Stimulated activated CD8-positive, alpha-beta memory T cell treated with anti-CD3 and anti-CD28 coated beads, Interleukin-7, amount 100 ng/mL, for 4 hours (primary cell): ENCODE results near the gene CDKL1.
A peak's percentile ranks its signal among the peaks of the same experiment; 100 is the strongest.

ENCODE experiments used
- DNase-seq, 2 donors: peaks; one replicate each; pipeline ENCODE4 v3.0.0-alpha.2; 2020; ENCODE audit warnings: low read depth in 2 of 2

Gene CDKL1

GRCh38 chr14:50396631-50397389 is at the start of gene CDKL1:
CDKL1 (minus strand) TSS chr14:50396881; CDS start chr14:50395868, 1,013 bp downstream.
- DNase-seq = peak; percentile 13 to 48

- no peak for DNase-seq
These were observed 37.8 kb upstream of the CDKL1 start for GRCh38 chr14:50434528-50434927.

DNA sequence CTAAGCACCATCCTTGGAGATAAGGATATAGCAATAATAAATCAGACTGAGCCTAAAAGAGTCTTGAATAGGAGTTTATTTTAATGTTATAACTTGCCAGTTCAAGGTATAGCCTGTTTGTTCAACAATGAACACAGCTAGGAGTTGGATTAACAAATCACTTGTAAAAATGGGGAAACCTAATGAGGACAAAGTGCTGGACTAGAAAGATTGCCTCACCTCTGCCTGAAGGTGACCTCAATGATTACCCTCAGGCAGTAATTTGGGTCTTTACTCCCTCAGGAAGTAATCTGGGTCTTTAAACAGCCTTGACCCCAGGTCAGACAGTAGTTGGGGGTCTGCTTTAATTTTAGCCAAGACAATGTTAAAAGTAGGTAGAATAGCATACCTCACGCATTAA is 35.5 kb upstream of the CDKL1 start:
- no peak for DNase-seq

DNA sequence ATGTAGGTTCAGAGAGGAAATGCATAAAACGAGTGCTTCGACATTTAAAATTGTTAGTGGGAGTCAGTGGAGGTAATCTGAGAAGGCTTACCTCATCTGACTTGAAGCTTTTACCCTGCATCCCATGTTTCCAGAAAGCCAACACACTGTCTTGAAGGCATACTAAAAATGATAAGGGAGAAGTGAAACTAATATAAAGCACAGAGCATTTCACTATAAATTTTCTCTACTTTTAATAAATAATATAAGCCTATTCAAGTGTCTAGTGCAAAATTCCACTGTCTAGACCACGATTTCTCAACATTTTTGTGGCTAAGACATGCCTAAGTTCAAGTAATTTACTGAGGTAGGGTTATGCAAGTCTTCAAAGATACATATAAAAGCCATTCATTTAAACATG is 29.1 kb upstream of the CDKL1 start:
- DNase-seq = no peak

- DNase-seq = no peak
These were observed 28.4 kb upstream of the CDKL1 start for GRCh38 chr14:50425105-50425504.

DNA sequence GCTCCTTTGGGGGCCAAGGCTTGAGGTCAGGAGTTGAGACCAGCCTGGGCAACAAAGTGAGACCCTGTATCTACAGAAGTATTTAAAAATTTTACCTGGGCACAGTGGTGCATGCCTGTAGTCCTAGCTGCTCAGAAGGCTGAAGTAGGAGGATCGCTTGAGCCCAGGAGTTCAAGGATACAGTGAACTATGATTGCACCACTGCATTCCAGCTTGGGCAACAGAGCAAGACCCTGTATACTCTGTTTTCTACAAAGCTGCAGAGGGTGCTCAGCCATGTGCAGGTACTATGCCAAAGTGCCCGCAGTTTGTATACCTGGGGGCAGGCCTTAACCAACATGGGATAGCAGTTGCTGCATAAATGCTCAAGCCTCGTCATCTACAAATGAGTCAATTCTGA is 26.8 kb upstream of the CDKL1 start:
- DNase-seq = no peak

DNA sequence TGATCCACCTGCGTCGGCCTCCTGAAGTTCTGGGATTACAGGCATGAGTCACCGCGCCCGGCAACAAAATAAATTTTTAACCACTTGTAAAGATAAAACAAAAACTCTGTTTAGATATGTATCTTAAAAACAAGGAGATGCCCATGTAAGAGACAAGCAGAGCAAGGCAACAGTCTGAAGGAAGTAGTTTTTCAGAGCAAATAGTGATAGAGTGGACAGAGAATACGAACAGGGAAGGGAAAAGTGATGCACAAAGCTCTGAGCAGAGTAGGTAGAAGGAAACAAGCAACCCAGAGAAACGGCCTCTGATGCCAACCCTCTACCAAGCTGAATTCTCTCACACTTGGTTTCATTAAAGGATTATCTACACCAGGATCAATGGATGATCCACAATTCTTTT is 24.8 kb upstream of the CDKL1 start:
- no peak for DNase-seq

- DNase-seq = no peak
These were observed 21.2 kb upstream of the CDKL1 start for GRCh38 chr14:50417853-50418252.

- DNase-seq = no peak
These were observed 14.2 kb upstream of the CDKL1 start for GRCh38 chr14:50410921-50411320.

GRCh38 chr14:50410071-50410470 is 13.4 kb upstream of the CDKL1 start:
- no peak for DNase-seq

DNA sequence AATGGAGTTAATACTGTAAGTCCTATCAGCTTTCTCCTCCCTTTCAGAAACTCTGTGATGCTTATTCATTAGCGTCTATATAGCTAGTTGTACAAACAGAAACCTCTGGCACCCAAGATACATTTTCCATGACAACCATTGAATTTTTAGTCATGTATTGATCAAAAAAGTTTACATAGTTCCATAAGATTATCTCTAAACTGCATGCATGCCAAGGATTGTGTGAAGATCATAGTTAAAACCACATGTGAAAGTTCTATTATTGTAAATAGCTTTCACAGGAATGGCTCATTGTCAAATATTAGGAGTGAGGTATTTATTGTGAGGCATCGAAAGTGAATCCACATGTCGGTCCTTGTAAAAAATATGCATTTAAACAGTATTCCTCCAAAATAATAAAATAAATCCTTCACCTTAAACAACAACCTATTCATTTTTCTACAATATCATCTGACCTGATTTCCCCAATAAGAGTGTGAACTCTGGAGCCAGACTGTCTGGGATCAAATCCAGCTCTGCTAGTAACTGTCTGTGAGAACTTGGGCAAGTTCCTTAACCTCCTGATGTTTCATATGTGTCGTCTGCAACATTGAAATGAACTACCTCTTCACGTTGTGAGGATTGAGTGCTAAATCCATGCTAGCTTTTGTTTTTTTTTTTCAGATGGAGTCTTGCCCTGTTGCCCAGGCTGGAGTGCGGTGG is 10.6 kb upstream of the CDKL1 start:
- no peak for DNase-seq

DNA sequence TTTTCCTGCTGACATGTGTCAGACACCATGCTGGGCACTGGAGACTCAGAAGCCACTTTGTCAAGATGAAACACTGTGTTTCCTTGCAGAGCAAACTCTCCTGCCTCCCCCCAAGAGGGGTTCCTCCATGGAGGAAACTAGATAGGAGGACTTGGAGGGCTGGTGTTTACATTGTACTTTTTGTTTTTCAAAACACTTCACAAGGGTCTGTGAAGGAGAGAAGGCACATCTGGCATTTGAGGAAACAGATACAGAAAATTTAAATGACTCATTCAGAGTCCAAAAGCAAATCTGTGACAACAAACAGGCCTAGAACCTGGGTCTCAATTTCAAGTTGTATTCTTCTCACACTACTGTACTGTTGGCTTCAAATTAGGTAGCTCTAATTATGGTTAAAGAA is 6.7 kb upstream of the CDKL1 start:
- DNase-seq = no peak

DNA sequence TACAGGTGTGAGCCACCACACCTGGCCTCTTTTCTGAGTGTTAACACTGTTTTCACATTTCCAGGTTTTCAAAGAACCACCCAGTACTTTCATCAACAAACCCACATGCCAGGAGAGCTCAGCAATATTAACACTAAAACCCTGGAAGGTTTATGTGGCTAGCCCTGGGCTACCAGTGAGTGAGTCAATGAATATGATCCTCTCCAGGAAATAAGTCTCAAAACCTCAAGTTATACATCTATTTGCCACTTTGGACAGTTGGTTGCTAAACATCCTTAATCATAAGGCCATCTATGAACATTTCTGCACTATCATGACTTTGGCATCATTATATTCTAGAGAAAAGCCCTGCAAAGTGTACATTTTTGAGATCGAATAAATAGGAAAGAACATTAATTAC is 6.3 kb upstream of the CDKL1 start:
- DNase-seq = no peak

GRCh38 chr14:50400461-50400860 is 3.8 kb upstream of the CDKL1 start:
- no peak for DNase-seq

GRCh38 chr14:50399251-50400032 is 2.8 kb upstream of the CDKL1 start:
- no peak for DNase-seq

DNA sequence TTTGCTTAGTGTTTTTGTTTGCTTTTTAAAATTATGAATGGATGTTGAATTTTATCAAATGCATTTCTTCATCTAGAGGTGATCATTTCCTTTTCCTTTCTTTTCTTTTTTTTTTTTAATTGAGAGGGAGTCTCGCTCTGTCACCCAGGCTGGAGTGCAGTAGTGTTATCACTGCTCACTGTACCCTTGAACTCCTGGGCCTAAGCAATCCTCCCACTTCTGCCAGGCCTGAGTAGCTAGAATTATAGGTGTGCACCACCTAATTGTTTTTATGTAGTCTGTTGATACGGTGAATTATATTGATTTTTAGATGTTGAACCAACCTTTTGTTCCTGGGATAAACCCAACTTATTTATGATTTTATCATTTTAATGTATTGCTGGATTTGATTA is 1.5 kb upstream of the CDKL1 start:
- DNase-seq = no peak

DNA sequence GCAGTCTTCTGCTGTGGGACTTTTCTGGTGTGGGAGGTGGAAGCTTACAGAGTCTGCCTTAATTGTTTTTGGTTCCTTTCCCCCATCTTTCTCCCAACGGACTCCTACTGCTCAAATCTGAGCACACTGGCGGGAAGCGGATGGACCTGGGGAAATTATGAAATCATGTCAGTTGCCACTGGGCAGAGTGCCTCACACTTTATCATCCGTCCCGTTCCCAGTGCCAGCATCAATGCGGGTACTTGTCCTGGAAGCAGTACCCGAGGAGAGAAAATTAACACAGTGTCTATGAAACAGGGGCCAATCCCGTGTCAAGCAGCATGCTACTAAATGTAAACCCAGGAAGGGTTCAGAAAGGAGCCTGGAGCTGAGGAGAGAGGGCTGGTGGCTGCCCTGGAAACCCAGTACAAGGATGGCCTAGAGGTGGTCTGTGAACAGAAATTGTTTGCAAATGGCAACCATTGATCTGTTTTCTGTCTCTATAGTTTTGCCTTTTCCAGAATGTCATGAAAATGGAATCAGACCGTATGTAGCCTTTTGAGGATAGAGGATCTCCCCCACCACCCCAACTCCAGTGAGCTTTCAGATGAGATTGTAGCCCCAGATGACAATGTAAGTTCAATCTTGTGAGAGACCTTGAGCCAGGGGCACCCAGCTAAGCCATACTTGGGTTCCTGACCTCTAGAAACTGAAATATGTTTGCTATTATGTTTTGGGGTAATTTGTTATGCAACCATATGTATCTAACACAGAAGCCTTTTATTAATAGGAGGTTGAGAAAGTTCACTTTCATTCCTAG is 908 bp upstream of the CDKL1 start:
- no peak for DNase-seq

DNA sequence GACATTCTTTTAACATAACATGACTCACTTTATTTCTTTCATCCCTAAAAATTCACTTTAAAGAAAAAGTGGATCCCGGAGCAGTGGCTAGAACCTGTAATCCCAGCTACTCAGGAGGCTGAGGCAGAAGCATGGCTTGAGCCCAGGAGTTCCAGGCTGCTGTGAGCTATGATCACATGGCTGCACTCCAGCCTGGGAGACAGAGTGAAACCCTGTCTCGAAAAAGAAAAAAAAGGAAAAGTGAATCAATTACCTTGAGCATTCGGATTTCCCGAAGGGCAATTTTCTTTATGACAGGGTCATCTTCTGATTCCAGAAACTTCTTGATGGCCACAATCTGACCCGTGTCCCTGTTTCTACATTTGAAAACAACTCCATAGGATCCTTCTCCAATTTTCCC is 1.2 kb downstream of the CDKL1 start:
- no peak for DNase-seq

DNA sequence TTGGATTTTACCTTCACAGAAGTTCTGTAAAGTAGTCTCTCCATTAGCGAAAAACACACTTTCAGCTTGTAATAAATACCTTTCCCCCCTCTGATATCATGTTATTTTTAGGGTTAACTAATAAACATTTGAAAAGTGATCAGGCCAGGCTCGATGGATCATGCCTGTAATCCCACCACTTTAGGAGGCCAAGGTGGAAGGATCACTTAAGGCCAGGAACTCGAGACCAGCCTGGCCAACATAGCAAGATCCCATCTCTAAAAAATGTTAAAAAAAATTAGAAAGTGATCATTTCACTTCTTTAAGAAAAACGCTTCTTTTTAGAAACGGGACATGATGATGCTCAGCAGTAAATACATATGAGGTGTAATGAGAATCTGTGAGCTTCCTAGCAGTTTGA is 2.0 kb downstream of the CDKL1 start:
- DNase-seq = no peak

DNA sequence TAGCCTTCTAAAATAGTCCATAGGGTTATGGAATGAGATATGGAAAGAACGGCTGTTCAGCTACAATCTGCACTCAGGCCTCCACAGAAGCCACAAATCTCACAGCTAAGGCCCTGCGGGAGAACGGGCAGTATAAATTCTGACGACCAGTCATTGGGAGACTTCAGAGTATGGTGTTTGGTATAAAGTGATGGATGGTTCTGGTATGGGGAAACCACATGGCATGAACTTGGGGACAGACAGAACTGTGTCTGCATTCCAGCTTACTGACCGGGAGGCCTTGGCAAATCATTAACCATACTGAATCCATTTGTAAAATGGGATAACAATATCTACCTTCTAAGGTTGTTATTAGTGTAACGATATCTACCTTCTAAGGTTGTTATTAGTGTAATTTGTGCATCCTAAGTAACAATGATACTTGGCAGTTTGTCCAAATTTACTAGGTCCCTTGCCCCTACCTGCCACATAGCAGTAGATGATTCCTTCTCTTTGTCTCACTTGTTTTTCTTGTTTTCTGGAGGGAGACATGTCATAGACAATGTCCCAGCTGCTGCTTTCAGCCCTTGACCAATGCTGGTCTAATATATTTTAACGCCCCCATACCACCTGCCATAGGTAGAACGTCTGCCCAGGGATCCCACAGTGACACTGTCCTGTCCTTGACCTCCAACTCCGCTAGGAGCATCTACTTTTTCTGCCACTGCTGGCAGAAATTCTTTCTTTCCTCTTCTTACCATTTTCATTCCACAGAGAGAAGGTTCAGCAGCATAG is 6.8 kb downstream of the CDKL1 start:
- no peak for DNase-seq

- no peak for DNase-seq
These were observed 8.3 kb downstream of the CDKL1 start for GRCh38 chr14:50388256-50388931.
